OCI-LY1 (cell line): ENCODE results near the gene PLSCR2.

Experiments used
- H2AFZ ChIP-seq: fragments of 200-600 bp; sonication (generic), shearing (Covaris generic); 2 replicates; pipeline ENCODE4 v1.6.0; 2014; ENCODE audit warnings: antibody characterized with exemption, mild to moderate bottlenecking, low read length
- H3F3A ChIP-seq: fragments of 200-600 bp; sonication (generic), shearing (Covaris generic); 2 replicates; pipeline ENCODE4 v1.6.0; 2014; ENCODE audit warnings: mild to moderate bottlenecking, antibody characterized with exemption, low read length, moderate library complexity; ENCODE audit not compliant: insufficient read depth
- H3K27ac ChIP-seq: fragments of 200-600 bp; sonication (generic); 2 replicates; pipeline ENCODE4 v1.5.1; 2014; ENCODE audit warnings: low read length, mixed run types, mild to moderate bottlenecking, low read depth; ENCODE audit not compliant: poor library complexity, severe bottlenecking
- H3K27me3 ChIP-seq: fragments of 200-600 bp; sonication (generic); 2 replicates; pipeline ENCODE4 v1.6.0; 2014; ENCODE audit warnings: antibody characterized with exemption, mild to moderate bottlenecking, low read length, moderate library complexity; ENCODE audit not compliant: insufficient read depth
- H3K36me3 ChIP-seq: fragments of 200-600 bp; sonication (generic); 2 replicates; pipeline ENCODE4 v1.6.1; 2014; ENCODE audit warnings: mild to moderate bottlenecking, antibody characterized with exemption, low read length, moderate library complexity, mixed read lengths; ENCODE audit not compliant: insufficient read depth
- H3K4me1 ChIP-seq: fragments of 200-600 bp; sonication (generic); 2 replicates; pipeline ENCODE4 v1.5.1; 2014; ENCODE audit warnings: mild to moderate bottlenecking, low read length, moderate library complexity; ENCODE audit not compliant: insufficient read depth, severe bottlenecking
- H3K4me2 ChIP-seq: fragments of 200-600 bp; sonication (generic), shearing (Covaris generic); 2 replicates; pipeline ENCODE4 v1.6.1; 2014; ENCODE audit warnings: low read length
- H3K4me3 ChIP-seq: fragments of 200-600 bp; sonication (generic); 2 replicates; pipeline ENCODE4 v1.5.1; 2014; ENCODE audit warnings: low read length, low read depth, mild to moderate bottlenecking, mixed read lengths; ENCODE audit not compliant: poor library complexity, severe bottlenecking
- H3K79me2 ChIP-seq: fragments of 200-600 bp; shearing (Covaris generic); 2 replicates; pipeline ENCODE4 v1.6.1; 2016; ENCODE audit warnings: mixed run types, low read length, mixed read lengths; ENCODE audit not compliant: insufficient read depth
- H3K9ac ChIP-seq: fragments of 200-600 bp; sonication (generic), shearing (Covaris generic); 2 replicates; pipeline ENCODE4 v1.6.1; 2014; ENCODE audit warnings: mild to moderate bottlenecking, low read length, mixed read lengths
- H3K9me2 ChIP-seq: fragments of 200-600 bp; sonication (generic), shearing (Covaris generic); 2 replicates; pipeline ENCODE4 v1.6.1; 2014; ENCODE audit warnings: low read depth, mild to moderate bottlenecking, low read length, mixed read lengths
- H3K9me3 ChIP-seq: fragments of 200-600 bp; shearing (Covaris generic); 2 replicates; pipeline ENCODE4 v1.6.1; 2014; ENCODE audit warnings: low read length, mixed read lengths
- H4K20me1 ChIP-seq: fragments of 200-600 bp; sonication (generic), shearing (Covaris generic); 2 replicates; pipeline ENCODE4 v1.6.0; 2016; ENCODE audit warnings: mild to moderate bottlenecking, low read length; ENCODE audit not compliant: insufficient read depth
- CTCF ChIP-seq: fragments of 200-600 bp; sonication (generic), shearing (Covaris generic); IDR thresholded peaks from 2 replicates; pipeline ENCODE4 v1.5.1; 2017; ENCODE audit warnings: mild to moderate bottlenecking, antibody characterized with exemption, low read length, moderate library complexity, mixed read lengths
- EZH2 ChIP-seq: fragments of 200-600 bp; sonication (generic), shearing (Covaris generic); IDR thresholded peaks from 2 replicates; pipeline ENCODE4 v1.8.0; 2017; ENCODE audit warnings: borderline replicate concordance, mixed run types, mild to moderate bottlenecking, antibody characterized with exemption, low read length, moderate library complexity, mixed read lengths

PLSCR2 gene

GRCh38 chr3:146407956-146408355 is 61.4 kb downstream of the PLSCR2 start:
- no peaks in the 10 kb centered on the region for H3K9me2 ChIP-seq

GRCh38 chr3:146404436-146404835 is 64.9 kb downstream of the PLSCR2 start:
- no peak for TF ChIP-seq CTCF
- TF ChIP-seq EZH2 = no peak
- H4K20me1 ChIP-seq = no peaks in the 10 kb centered on the region
- H3K9me3 ChIP-seq = no peaks in the 10 kb centered on the region
- no peaks in the 10 kb centered on the region for H3K9me2 ChIP-seq
- H3K79me2 ChIP-seq = no peaks in the 10 kb centered on the region
- no peak overlapping the region for H2AFZ ChIP-seq
- no peak overlapping the region for H3K4me3 ChIP-seq
- H3K36me3 ChIP-seq = no peaks in the 10 kb centered on the region
- H3K4me2 ChIP-seq = no peak overlapping the region
- no peak overlapping the region for H3K27ac ChIP-seq
- no peaks in the 10 kb centered on the region for H3K4me1 ChIP-seq
- H3K9ac ChIP-seq = no peak overlapping the region
- no peaks in the 10 kb centered on the region; the same call in 1 of the 2 replicates for H3K27me3 ChIP-seq
- H3F3A ChIP-seq = no peaks in the 10 kb centered on the region

More at GRCh38 chr3:146407956-146408355, 61.4 kb downstream of the PLSCR2 start:
- H3K4me1 ChIP-seq = no peaks in the 10 kb centered on the region
- H3K27ac ChIP-seq = no peak overlapping the region
- H3K9ac ChIP-seq = no peak overlapping the region
- H3K79me2 ChIP-seq = no peaks in the 10 kb centered on the region
- H3K4me3 ChIP-seq = no peak overlapping the region
- no peak overlapping the region for H3K4me2 ChIP-seq
- H2AFZ ChIP-seq = no peak overlapping the region
- TF ChIP-seq CTCF (no peak), EZH2 (no peak)
- H3K9me3 ChIP-seq = no peaks in the 10 kb centered on the region
- no peaks in the 10 kb centered on the region for H3K36me3 ChIP-seq
- no peaks in the 10 kb centered on the region for H4K20me1 ChIP-seq
- no peaks in the 10 kb centered on the region for H3F3A ChIP-seq
- no peaks in the 10 kb centered on the region for H3K27me3 ChIP-seq

- Histone ChIP-seq H3K4me1 (no peaks in the 10 kb centered on the region), H3K79me2 (no peaks in the 10 kb centered on the region), H3K27me3 (no peaks in the 10 kb centered on the region; the same call in 1 of the 2 replicates), H3F3A (no peaks in the 10 kb centered on the region), H2AFZ (no peak overlapping the region), H3K9ac (no peak overlapping the region), H3K4me2 (no peak overlapping the region), H3K36me3 (no peaks in the 10 kb centered on the region), H3K27ac (no peak overlapping the region), H3K4me3 (no peak overlapping the region), H4K20me1 (no peaks in the 10 kb centered on the region), H3K9me2 (no peaks in the 10 kb centered on the region), H3K9me3 (no peaks in the 10 kb centered on the region)
- TF ChIP-seq CTCF = no peak
- no peak for TF ChIP-seq EZH2
Observed at GRCh38 chr3:146403792-146404191, 65.6 kb downstream of the PLSCR2 start.
